Fibroblast of mammary gland (primary cell): ENCODE data around the gene CUBN.

Experiments used
- DNase-seq: peaks from one replicate; pipeline ENCODE4 v3.0.0-alpha.2; 2010; ENCODE audit warnings: low read depth
- H3K4me3 ChIP-seq: 2 replicates; pipeline ENCODE4 v1.5.1; 2011; ENCODE audit warnings: low read depth, mild to moderate bottlenecking, low read length, moderate library complexity; ENCODE audit not compliant: control insufficient read depth
- CTCF ChIP-seq: conservative IDR thresholded peaks from 2 replicates; pipeline ENCODE4 v1.5.1; 2011; ENCODE audit warnings: low read depth, low read length, inconsistent platforms; ENCODE audit not compliant: control insufficient read depth, insufficient read depth

Gene CUBN

GRCh38 chr10:17038627-17039026 lies 91.0 kb downstream of the CUBN start:
- peak; percentile 97 for DNase-seq
- TF ChIP-seq CTCF, result no peak
- no peak overlapping the region for H3K4me3 ChIP-seq

- no peak overlapping the region for H3K4me3 ChIP-seq
- no peak for TF ChIP-seq CTCF
- DNase-seq, result no peak
These were observed 91.7 kb downstream of the CUBN start for GRCh38 chr10:17037910-17038309.

GRCh38 chr10:17035446-17035845 lies 94.2 kb downstream of the CUBN start:
- DNase-seq, result no peak
- TF ChIP-seq CTCF, result no peak
- H3K4me3 ChIP-seq, result no peak overlapping the region

GRCh38 chr10:17033529-17034260 lies 95.9 kb downstream of the CUBN start:
- DNase-seq, result peak; percentile 72
- H3K4me3 ChIP-seq, result no peak overlapping the region
- TF ChIP-seq CTCF, result no peak

- no peak for DNase-seq
- no peak overlapping the region for H3K4me3 ChIP-seq
- TF ChIP-seq CTCF, result no peak
These were observed 97.7 kb downstream of the CUBN start for GRCh38 chr10:17031637-17032635.

- no peak for TF ChIP-seq CTCF
- H3K4me3 ChIP-seq, result no peak overlapping the region
These were observed 99.9 kb downstream of the CUBN start for GRCh38 chr10:17029581-17030271.

More at GRCh38 chr10:17029581-17030271, 99.9 kb downstream of the CUBN start:
- peak; percentile 90 for DNase-seq
